Mammary epithelial cell (primary cell): Measurements from ENCODE around the gene CXCL14.

Experiments
- EZH2 ChIP-seq: IDR thresholded peaks from 2 replicates; pipeline ENCODE4 v1.6.1; 2012; ENCODE audit warnings: low read length, inconsistent platforms, borderline replicate concordance
- TF ChIP-seq, protein P1 (sequence below), 2 donors: IDR thresholded peaks in 1 of 2; conservative IDR thresholded peaks in 1 of 2; 2 replicates each; pipeline ENCODE4 v1.5.1; 2011 to 2012; ENCODE audit warnings: inconsistent platforms in 2 of 2, low read length in 2 of 2, mild to moderate bottlenecking in 2 of 2, control low read depth in 1 of 2, low read depth in 1 of 2; ENCODE audit not compliant: insufficient read depth in 1 of 2; ENCODE audit errors: extremely low read depth in 1 of 2

DNA sequence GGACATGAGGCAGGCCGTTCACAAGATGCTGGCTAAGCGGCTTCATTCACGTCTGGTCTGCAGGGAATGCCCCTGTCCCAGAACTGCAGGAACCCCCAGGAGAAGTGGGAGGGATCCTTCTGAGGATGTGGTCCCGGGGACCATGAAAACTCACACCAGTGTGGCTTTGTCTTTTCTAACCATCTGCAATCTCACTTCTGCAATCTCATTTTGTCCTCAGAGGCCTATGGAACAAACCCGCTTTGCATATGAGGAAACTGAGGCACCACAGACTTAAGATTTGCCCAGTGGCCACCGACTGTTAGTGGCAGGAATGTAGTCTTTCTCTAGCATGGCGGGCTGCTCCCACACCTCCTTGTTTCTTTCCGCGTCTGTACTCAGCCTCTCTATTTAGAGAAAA is 6.9 kb downstream of the CXCL14 start:
- TF ChIP-seq, protein P1, sequence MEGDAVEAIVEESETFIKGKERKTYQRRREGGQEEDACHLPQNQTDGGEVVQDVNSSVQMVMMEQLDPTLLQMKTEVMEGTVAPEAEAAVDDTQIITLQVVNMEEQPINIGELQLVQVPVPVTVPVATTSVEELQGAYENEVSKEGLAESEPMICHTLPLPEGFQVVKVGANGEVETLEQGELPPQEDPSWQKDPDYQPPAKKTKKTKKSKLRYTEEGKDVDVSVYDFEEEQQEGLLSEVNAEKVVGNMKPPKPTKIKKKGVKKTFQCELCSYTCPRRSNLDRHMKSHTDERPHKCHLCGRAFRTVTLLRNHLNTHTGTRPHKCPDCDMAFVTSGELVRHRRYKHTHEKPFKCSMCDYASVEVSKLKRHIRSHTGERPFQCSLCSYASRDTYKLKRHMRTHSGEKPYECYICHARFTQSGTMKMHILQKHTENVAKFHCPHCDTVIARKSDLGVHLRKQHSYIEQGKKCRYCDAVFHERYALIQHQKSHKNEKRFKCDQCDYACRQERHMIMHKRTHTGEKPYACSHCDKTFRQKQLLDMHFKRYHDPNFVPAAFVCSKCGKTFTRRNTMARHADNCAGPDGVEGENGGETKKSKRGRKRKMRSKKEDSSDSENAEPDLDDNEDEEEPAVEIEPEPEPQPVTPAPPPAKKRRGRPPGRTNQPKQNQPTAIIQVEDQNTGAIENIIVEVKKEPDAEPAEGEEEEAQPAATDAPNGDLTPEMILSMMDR (conservative IDR thresholded peaks at IDR 0.05 in 1 of 2, IDR thresholded peaks at IDR 0.05 in 1 of 2; ENCODE audit: extremely low read depth in 1 of 2, insufficient read depth in 1 of 2, low read depth in 1 of 2, low read length in 2 of 2): no peak
- no peak for TF ChIP-seq EZH2
